Stimulated activated CD8-positive, alpha-beta memory T cell treated with anti-CD3 and anti-CD28 coated beads, Interleukin-7, amount 100 ng/mL, for 24 hours (primary cell): Measurements from ENCODE around the gene NSA2.
A peak's percentile ranks its signal among the peaks of the same experiment; 100 is the strongest.
"Not testable (repeated sequence)": the region's sequence is repeated elsewhere in the genome, so short reads cannot be mapped to it uniquely, and the experiment has no call there.

Experiments
- DNase-seq: peaks from one replicate; pipeline ENCODE4 v3.0.0-alpha.2; 2020; ENCODE audit warnings: low read depth

NSA2 gene

GRCh38 chr5:74766849-74767578, at the start of gene NSA2, which contains the start of gene GFM2:
Gene NSA2, plus strand, starts transcription at chr5:74767249. Its CDS starts 112 bp downstream, at chr5:74767361.
Gene GFM2, minus strand, starts transcription at chr5:74767117. Its CDS starts 3,375 bp downstream, at chr5:74763742.
- peak; percentile 87 for DNase-seq

- no peak for DNase-seq
Measured at GRCh38 chr5:74717596-74717995, 49.5 kb upstream of the NSA2 start.

GRCh38 chr5:74722271-74722670, 44.8 kb upstream of the NSA2 start:
- no peak for DNase-seq

- no peak for DNase-seq
Measured at GRCh38 chr5:74725331-74725730, 41.7 kb upstream of the NSA2 start.

GRCh38 chr5:74736759-74737158, 30.3 kb upstream of the NSA2 start:
- no peak for DNase-seq

GRCh38 chr5:74738406-74738805, 28.6 kb upstream of the NSA2 start:
- no peak for DNase-seq

- not testable (repeated sequence) for DNase-seq
Measured at GRCh38 chr5:74748742-74749141, 18.3 kb upstream of the NSA2 start.

GRCh38 chr5:74761241-74761640, 5.8 kb upstream of the NSA2 start:
- no peak for DNase-seq

GRCh38 chr5:74762599-74762998, 4.5 kb upstream of the NSA2 start:
- no peak for DNase-seq

- no peak for DNase-seq
Measured at GRCh38 chr5:74763504-74763903, 3.5 kb upstream of the NSA2 start.

GRCh38 chr5:74765201-74765600, 1.8 kb upstream of the NSA2 start:
- no peak for DNase-seq

GRCh38 chr5:74765929-74766328, 1.1 kb upstream of the NSA2 start:
- DNase-seq, result no peak

- no peak for DNase-seq
Measured at GRCh38 chr5:74766418-74766848, 616 bp upstream of the NSA2 start.

GRCh38 chr5:74767579-74767913, 497 bp downstream of the NSA2 start:
- DNase-seq, result no peak

GRCh38 chr5:74772359-74772758, 5.3 kb downstream of the NSA2 start:
- no peak for DNase-seq

GRCh38 chr5:74778609-74779008, 11.6 kb downstream of the NSA2 start:
- no peak for DNase-seq

- DNase-seq, result no peak
Measured at GRCh38 chr5:74786851-74787250, 19.8 kb downstream of the NSA2 start.

- DNase-seq, result no peak
Measured at GRCh38 chr5:74787424-74787823, 20.4 kb downstream of the NSA2 start.

- DNase-seq, result not testable (repeated sequence)
Measured at GRCh38 chr5:74791669-74792068, 24.6 kb downstream of the NSA2 start.

GRCh38 chr5:74798977-74799911, 32.2 kb downstream of the NSA2 start:
- DNase-seq, result no peak

GRCh38 chr5:74801197-74801596, 34.1 kb downstream of the NSA2 start:
- DNase-seq, result no peak

GRCh38 chr5:74801941-74802340, 34.9 kb downstream of the NSA2 start:
- DNase-seq, result no peak

GRCh38 chr5:74810915-74811314, 43.9 kb downstream of the NSA2 start:
- no peak for DNase-seq
